ENCODE results near the gene FRMD5. TPM values are rescaled to one million over a fixed set of nuclear protein-coding genes. Genes with fewer than 3 reads are reported as not detected.

Gene FRMD5
- total RNA-seq, 6 experiments from 2014 or later = not detected

GRCh38 chr15:43881245-43881644 lies 313.8 kb downstream of the FRMD5 start:
- no peak overlapping the region for H3K4me3 ChIP-seq
- intact Hi-C loops (cut with DNase I) = no loop called here
- H3K9me3 ChIP-seq = no peaks in the 10 kb centered on the region
- no peaks in the 10 kb centered on the region for H3K4me1 ChIP-seq
- 69% methylated on average over 3 of the region's 4 CpGs for WGBS (ENCODE audit: insufficient coverage, low coverage, low lambda C conversion rate, missing lambda C conversion rate)
- TF ChIP-seq POLR2A (IDR thresholded peaks at IDR 0.05) = no peak
- ATAC-seq (no peak), DNase-seq (no peak)
- no peak overlapping the region for H3K27ac ChIP-seq
- H3K27me3 ChIP-seq = no peaks in the 10 kb centered on the region
- no peaks in the 10 kb centered on the region for H3K36me3 ChIP-seq

GRCh38 chr15:43880406-43881194 lies 314.5 kb downstream of the FRMD5 start:
- no peak for DNase-seq
- Histone ChIP-seq H3K27me3 (no peaks in the 10 kb centered on the region), H3K4me3 (no peak overlapping the region), H3K36me3 (no peaks in the 10 kb centered on the region), H3K27ac (no peak overlapping the region), H3K9me3 (no peaks in the 10 kb centered on the region), H3K4me1 (no peaks in the 10 kb centered on the region)
- intact Hi-C loops (cut with DNase I) = no loop called here
- peak in 1 of 4 donors; percentile 18 for ATAC-seq
- 90% methylated on average over 3 of the region's 5 CpGs for WGBS (ENCODE audit: insufficient coverage, low coverage, low lambda C conversion rate, missing lambda C conversion rate)
- TF ChIP-seq CTCF (IDR thresholded peaks at IDR 0.05) = no peak
- no peak for TF ChIP-seq POLR2A (IDR thresholded peaks at IDR 0.05)

GRCh38 chr15:43879386-43880355 lies 315.4 kb downstream of the FRMD5 start:
- WGBS (ENCODE audit: insufficient coverage, low coverage, low lambda C conversion rate, missing lambda C conversion rate) = 94% methylated on average over 7 of the region's 15 CpGs
- ATAC-seq (no peak), DNase-seq (no peak)
- no peaks in the 10 kb centered on the region for H3K9me3 ChIP-seq
- no peaks in the 10 kb centered on the region for H3K36me3 ChIP-seq
- no peak overlapping the region for H3K4me3 ChIP-seq
- H3K27me3 ChIP-seq = no peaks in the 10 kb centered on the region
- intact Hi-C loops (cut with DNase I) = no loop called here
- TF ChIP-seq CTCF (IDR thresholded peaks at IDR 0.05) (no peak), POLR2A (IDR thresholded peaks at IDR 0.05) (no peak)
- H3K27ac ChIP-seq = no peak overlapping the region
- no peaks in the 10 kb centered on the region for H3K4me1 ChIP-seq

- TF ChIP-seq POLR2A (IDR thresholded peaks at IDR 0.05) (no peak), CTCF (IDR thresholded peaks at IDR 0.05) (no peak)
- ATAC-seq (no peak), DNase-seq (no peak)
- 79% methylated on average over 2 of the region's 2 CpGs for WGBS (ENCODE audit: insufficient coverage, low coverage, low lambda C conversion rate, missing lambda C conversion rate)
- intact Hi-C loops (cut with DNase I) = no loop called here
- no peaks in the 10 kb centered on the region for H3K36me3 ChIP-seq
- no peaks in the 10 kb centered on the region for H3K4me1 ChIP-seq
- no peaks in the 10 kb centered on the region for H3K9me3 ChIP-seq
- H3K4me3 ChIP-seq = no peak overlapping the region
- no peaks in the 10 kb centered on the region for H3K27me3 ChIP-seq
- no peak overlapping the region for H3K27ac ChIP-seq
Observed at GRCh38 chr15:43878446-43878845, 316.6 kb downstream of the FRMD5 start.

GRCh38 chr15:43877371-43877770 lies 317.7 kb downstream of the FRMD5 start:
- DNase-seq (no peak), ATAC-seq (no peak)
- no peak overlapping the region for H3K4me3 ChIP-seq
- no peaks in the 10 kb centered on the region for H3K4me1 ChIP-seq
- H3K9me3 ChIP-seq = no peaks in the 10 kb centered on the region
- intact Hi-C loops (cut with DNase I) = no loop called here
- TF ChIP-seq POLR2A (IDR thresholded peaks at IDR 0.05) (no peak), CTCF (IDR thresholded peaks at IDR 0.05) (no peak)
- no peak overlapping the region for H3K27ac ChIP-seq
- 96% methylated on average over 3 of the region's 4 CpGs for WGBS (ENCODE audit: insufficient coverage, low coverage, low lambda C conversion rate, missing lambda C conversion rate)
- H3K36me3 ChIP-seq = no peaks in the 10 kb centered on the region
- H3K27me3 ChIP-seq = no peaks in the 10 kb centered on the region
